ENCODE results near the gene GHRHR. TPM values are rescaled to one million over a fixed set of nuclear protein-coding genes. Genes with fewer than 3 reads are reported as not detected.

The GHRHR gene
- total RNA-seq, 4 donors from 2014 or later: not detected

DNA sequence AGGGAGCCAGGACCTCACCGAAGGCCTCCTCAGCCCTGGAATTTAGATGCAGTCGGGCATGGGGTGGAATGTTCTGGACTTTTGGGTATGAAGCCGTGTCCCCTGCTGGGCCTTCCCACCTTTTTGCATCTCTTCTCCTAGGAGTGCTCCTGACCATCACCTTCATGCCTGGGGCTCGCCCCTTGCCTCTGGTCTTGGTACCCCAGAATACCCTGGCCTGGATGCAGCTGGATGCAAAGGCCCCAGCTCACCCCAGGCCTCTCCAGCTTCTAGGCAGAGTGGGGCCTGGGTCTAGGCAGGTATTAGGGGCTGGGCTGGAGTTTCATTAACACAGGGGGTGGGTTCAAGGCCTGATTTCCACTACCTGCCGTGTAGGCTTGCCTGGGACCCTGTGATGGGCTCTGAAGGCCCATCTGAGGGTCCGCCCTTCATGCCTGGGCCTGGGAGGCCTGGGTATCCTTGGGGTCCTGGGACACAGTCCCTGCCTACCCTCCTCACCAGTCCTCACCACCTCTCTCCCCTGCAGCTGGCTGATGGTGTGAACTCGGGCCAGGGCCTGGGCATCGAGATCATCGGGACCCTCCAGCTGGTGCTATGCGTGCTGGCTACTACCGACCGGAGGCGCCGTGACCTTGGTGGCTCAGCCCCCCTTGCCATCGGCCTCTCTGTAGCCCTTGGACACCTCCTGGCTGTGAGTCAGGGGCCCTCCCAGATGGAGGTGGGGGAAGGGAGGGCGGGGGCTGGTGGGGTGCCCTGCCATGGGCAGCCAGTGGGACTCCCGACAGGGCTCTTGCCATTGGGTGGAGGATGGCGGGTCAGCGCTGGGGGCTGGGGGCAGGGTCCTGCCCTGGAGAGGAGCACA lies 42.0 kb upstream of the GHRHR start:
- no peaks in the 10 kb centered on the region for H3K27me3 ChIP-seq
- intact Hi-C loops (cut with DNase I): no loop called here
- peaks cover 55 to 59% (median 58%) of the 10 kb centered on the region in 4 donors for H3K4me1 ChIP-seq
- TF ChIP-seq POLR2A (IDR thresholded peaks at IDR 0.05; ENCODE audit: low read depth) (no peak), EP300 (IDR thresholded peaks at IDR 0.05) (no peak), POLR2AphosphoS5 (IDR thresholded peaks at IDR 0.05) (no peak)
- TF ChIP-seq, protein P1, sequence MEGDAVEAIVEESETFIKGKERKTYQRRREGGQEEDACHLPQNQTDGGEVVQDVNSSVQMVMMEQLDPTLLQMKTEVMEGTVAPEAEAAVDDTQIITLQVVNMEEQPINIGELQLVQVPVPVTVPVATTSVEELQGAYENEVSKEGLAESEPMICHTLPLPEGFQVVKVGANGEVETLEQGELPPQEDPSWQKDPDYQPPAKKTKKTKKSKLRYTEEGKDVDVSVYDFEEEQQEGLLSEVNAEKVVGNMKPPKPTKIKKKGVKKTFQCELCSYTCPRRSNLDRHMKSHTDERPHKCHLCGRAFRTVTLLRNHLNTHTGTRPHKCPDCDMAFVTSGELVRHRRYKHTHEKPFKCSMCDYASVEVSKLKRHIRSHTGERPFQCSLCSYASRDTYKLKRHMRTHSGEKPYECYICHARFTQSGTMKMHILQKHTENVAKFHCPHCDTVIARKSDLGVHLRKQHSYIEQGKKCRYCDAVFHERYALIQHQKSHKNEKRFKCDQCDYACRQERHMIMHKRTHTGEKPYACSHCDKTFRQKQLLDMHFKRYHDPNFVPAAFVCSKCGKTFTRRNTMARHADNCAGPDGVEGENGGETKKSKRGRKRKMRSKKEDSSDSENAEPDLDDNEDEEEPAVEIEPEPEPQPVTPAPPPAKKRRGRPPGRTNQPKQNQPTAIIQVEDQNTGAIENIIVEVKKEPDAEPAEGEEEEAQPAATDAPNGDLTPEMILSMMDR (IDR thresholded peaks at IDR 0.05): no peak
- peak overlapping the region; percentile 84 to 90 (median 88) for H3K27ac ChIP-seq (replicated peaks in 1 of 4)
- DNase-seq (ENCODE audit: extremely low spot score): no peak
- 84% methylated on average over 10 of the region's 19 CpGs for WGBS
- H3K4me3 ChIP-seq: no peak overlapping the region
- H3K9me3 ChIP-seq: peaks cover 0 to 3% (median under 1%) of the 10 kb centered on the region in 4 donors
- H3K36me3 ChIP-seq: peaks cover 37 to 54% (median 49%) of the 10 kb centered on the region in 4 donors

DNA sequence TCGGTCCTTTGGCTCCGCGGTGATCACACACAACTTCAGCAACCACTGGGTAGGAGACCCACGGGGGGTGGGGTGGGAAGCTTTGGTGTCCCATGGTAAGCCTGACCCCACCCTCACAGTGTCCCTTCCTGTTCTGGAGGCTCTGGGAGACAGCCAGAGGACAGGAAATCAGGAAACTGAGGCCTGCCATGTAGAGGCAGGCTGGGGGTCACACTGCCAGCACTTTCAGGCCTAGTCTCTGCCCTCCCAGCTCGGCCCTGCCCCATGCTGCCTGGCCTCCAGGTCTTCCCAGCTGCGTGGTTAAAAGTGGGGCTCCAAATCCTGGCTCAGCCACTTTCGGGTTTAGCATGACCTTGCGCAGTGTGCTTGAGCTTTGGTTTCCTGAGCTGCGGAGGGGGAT lies 41.2 kb upstream of the GHRHR start:
- intact Hi-C loops (cut with DNase I): no loop called here
- no peak for DNase-seq (ENCODE audit: extremely low spot score)
- H3K27ac ChIP-seq (replicated peaks in 1 of 4): peak overlapping the region; percentile 84 to 90 (median 88)
- H3K36me3 ChIP-seq: peaks cover 37 to 61% (median 53%) of the 10 kb centered on the region in 4 donors
- peaks cover 0 to 9% (median 4%) of the 10 kb centered on the region in 4 donors for H3K9me3 ChIP-seq
- WGBS: 96% methylated on average over 9 of the region's 9 CpGs
- no peak overlapping the region for H3K4me3 ChIP-seq
- TF ChIP-seq EP300 (IDR thresholded peaks at IDR 0.05) (no peak), POLR2AphosphoS5 (IDR thresholded peaks at IDR 0.05) (no peak), POLR2A (IDR thresholded peaks at IDR 0.05; ENCODE audit: low read depth) (no peak)
- TF ChIP-seq, protein P1 (IDR thresholded peaks at IDR 0.05): no peak
- peaks cover 47 to 51% (median 50%) of the 10 kb centered on the region in 4 donors for H3K4me1 ChIP-seq
- H3K27me3 ChIP-seq: no peaks in the 10 kb centered on the region

DNA sequence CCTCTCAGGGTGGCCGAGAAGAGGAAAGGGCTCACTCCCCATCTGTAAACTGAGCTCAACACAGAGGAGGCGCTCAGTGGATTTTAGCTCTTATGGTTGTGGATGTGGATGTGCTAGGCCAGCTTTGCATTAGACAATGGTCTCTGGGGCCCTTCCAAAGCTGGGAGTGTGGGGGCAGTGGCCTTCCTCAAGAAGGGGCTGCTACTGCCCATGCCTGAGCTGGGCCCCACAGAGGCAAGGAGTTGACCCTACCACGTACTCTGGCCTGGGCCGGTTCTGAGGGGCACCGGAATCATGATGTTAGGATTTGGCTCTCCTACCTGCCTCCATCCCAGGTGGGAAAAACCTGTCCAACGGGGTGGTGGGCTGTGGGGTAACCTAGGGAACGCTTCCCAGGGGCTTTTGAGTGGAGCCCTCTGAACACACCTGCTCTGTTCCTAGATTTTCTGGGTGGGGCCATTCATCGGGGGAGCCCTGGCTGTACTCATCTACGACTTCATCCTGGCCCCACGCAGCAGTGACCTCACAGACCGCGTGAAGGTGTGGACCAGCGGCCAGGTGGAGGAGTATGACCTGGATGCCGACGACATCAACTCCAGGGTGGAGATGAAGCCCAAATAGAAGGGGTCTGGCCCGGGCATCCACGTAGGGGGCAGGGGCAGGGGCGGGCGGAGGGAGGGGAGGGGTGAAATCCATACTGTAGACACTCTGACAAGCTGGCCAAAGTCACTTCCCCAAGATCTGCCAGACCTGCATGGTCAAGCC lies 40.6 kb upstream of the GHRHR start:
- Histone ChIP-seq H3K36me3 (peaks cover 37 to 63% (median 53%) of the 10 kb centered on the region in 4 donors), H3K9me3 (peaks cover 0 to 9% (median 4%) of the 10 kb centered on the region in 4 donors), H3K27ac (replicated peaks in 1 of 4) (peak overlapping the region; percentile 84 to 90 (median 88)), H3K4me3 (no peak overlapping the region), H3K27me3 (no peaks in the 10 kb centered on the region), H3K4me1 (peaks cover 41 to 45% (median 44%) of the 10 kb centered on the region in 4 donors)
- intact Hi-C loops (cut with DNase I): no loop called here
- no peak for TF ChIP-seq EP300 (IDR thresholded peaks at IDR 0.05)
- TF ChIP-seq POLR2A (IDR thresholded peaks at IDR 0.05; ENCODE audit: low read depth): no peak
- TF ChIP-seq, protein P1 (IDR thresholded peaks at IDR 0.05): no peak
- TF ChIP-seq POLR2AphosphoS5 (IDR thresholded peaks at IDR 0.05): no peak
- DNase-seq (ENCODE audit: extremely low spot score): peak; percentile 83
- WGBS: 92% methylated on average over 19 of the region's 19 CpGs

DNA sequence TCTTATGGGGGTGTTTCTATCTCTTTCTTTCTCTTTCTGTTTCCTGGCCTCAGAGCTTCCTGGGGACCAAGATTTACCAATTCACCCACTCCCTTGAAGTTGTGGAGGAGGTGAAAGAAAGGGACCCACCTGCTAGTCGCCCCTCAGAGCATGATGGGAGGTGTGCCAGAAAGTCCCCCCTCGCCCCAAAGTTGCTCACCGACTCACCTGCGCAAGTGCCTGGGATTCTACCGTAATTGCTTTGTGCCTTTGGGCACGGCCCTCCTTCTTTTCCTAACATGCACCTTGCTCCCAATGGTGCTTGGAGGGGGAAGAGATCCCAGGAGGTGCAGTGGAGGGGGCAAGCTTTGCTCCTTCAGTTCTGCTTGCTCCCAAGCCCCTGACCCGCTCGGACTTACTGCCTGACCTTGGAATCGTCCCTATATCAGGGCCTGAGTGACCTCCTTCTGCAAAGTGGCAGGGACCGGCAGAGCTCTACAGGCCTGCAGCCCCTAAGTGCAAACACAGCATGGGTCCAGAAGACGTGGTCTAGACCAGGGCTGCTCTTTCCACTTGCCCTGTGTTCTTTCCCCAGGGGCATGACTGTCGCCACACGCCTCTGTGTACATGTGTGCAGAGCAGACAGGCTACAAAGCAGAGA lies 39.9 kb upstream of the GHRHR start:
- peak overlapping the region in 2 of 4 donors; percentile 89 to 90 for H3K27ac ChIP-seq (replicated peaks in 1 of 4)
- H3K36me3 ChIP-seq: peaks cover 37 to 63% (median 53%) of the 10 kb centered on the region in 4 donors
- H3K27me3 ChIP-seq: no peaks in the 10 kb centered on the region
- 88% methylated on average over 12 of the region's 13 CpGs for WGBS
- no peak overlapping the region for H3K4me3 ChIP-seq
- intact Hi-C loops (cut with DNase I): no loop called here
- peaks cover 34 to 38% (median 37%) of the 10 kb centered on the region in 4 donors for H3K4me1 ChIP-seq
- peak; percentile 87 for DNase-seq (ENCODE audit: extremely low spot score)
- TF ChIP-seq EP300 (IDR thresholded peaks at IDR 0.05) (no peak), POLR2A (IDR thresholded peaks at IDR 0.05; ENCODE audit: low read depth) (no peak), POLR2AphosphoS5 (IDR thresholded peaks at IDR 0.05) (no peak)
- TF ChIP-seq, protein P1 (IDR thresholded peaks at IDR 0.05): no peak
- H3K9me3 ChIP-seq: peaks cover 0 to 9% (median 4%) of the 10 kb centered on the region in 4 donors

Data from esophagus muscularis mucosa (tissue), 4 donors.